Erythroblast (primary cell): ENCODE results near the gene SFXN5.

Experiments used
- GATA1 ChIP-seq: IDR thresholded peaks from 2 replicates; pipeline ENCODE4 v1.6.1; 2011; ENCODE audit warnings: low read depth, mild to moderate bottlenecking, control low read depth, low read length, moderate library complexity
- POLR2A ChIP-seq: IDR thresholded peaks from 2 replicates; pipeline ENCODE4 v1.6.1; 2011; ENCODE audit warnings: mild to moderate bottlenecking, low read length

- TF ChIP-seq POLR2A = no peak
- no peak for TF ChIP-seq GATA1
Measured at GRCh38 chr2:73054980-73055379, 16.5 kb downstream of the SFXN5 start.
